ENCODE results near the gene CELF2.

Gene CELF2

GRCh38 chr10:11017570-11018431 lies at the start of gene CELF2:
Gene CELF2 (plus strand): TSS chr10:11017872. CDS start chr10:11018090, 218 bp downstream.
- ATAC-seq: no peak

GRCh38 chr10:10968257-10968588 lies 49.4 kb upstream of the CELF2 start:
- ATAC-seq: no peak
- TF ChIP-seq ZFP3 (CRISPR knock-in tag; IDR thresholded peaks at IDR 0.05): no peak
- TF ChIP-seq ZNF8 (CRISPR knock-in tag; IDR thresholded peaks at IDR 0.05): no peak
- no peak for TF ChIP-seq PPARA (CRISPR knock-in tag; IDR thresholded peaks at IDR 0.05; ENCODE audit: borderline replicate concordance)
- TF ChIP-seq BACH2 (CRISPR knock-in tag; IDR thresholded peaks at IDR 0.05; ENCODE audit: borderline replicate concordance): no peak
- TF ChIP-seq OSR1 (CRISPR knock-in tag; IDR thresholded peaks at IDR 0.05): no peak
- TF ChIP-seq ZC3H10 (CRISPR knock-in tag; IDR thresholded peaks at IDR 0.05): no peak
- TF ChIP-seq, protein P1, sequence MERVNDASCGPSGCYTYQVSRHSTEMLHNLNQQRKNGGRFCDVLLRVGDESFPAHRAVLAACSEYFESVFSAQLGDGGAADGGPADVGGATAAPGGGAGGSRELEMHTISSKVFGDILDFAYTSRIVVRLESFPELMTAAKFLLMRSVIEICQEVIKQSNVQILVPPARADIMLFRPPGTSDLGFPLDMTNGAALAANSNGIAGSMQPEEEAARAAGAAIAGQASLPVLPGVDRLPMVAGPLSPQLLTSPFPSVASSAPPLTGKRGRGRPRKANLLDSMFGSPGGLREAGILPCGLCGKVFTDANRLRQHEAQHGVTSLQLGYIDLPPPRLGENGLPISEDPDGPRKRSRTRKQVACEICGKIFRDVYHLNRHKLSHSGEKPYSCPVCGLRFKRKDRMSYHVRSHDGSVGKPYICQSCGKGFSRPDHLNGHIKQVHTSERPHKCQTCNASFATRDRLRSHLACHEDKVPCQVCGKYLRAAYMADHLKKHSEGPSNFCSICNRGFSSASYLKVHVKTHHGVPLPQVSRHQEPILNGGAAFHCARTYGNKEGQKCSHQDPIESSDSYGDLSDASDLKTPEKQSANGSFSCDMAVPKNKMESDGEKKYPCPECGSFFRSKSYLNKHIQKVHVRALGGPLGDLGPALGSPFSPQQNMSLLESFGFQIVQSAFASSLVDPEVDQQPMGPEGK (CRISPR knock-in tag; IDR thresholded peaks at IDR 0.05; ENCODE audit: borderline replicate concordance): no peak
- TF ChIP-seq TCF4 (CRISPR knock-in tag; IDR thresholded peaks at IDR 0.05; ENCODE audit: borderline replicate concordance): no peak
- no peak for TF ChIP-seq TOX (CRISPR knock-in tag; IDR thresholded peaks at IDR 0.05; ENCODE audit: borderline replicate concordance)
- TF ChIP-seq ISL1 (CRISPR knock-in tag; IDR thresholded peaks at IDR 0.05): no peak
- no peak for TF ChIP-seq POU6F1 (CRISPR knock-in tag; IDR thresholded peaks at IDR 0.05; ENCODE audit: borderline replicate concordance, low read depth)
- no peak for TF ChIP-seq GLIS3 (CRISPR knock-in tag; IDR thresholded peaks at IDR 0.05)
- TF ChIP-seq, protein P2, sequence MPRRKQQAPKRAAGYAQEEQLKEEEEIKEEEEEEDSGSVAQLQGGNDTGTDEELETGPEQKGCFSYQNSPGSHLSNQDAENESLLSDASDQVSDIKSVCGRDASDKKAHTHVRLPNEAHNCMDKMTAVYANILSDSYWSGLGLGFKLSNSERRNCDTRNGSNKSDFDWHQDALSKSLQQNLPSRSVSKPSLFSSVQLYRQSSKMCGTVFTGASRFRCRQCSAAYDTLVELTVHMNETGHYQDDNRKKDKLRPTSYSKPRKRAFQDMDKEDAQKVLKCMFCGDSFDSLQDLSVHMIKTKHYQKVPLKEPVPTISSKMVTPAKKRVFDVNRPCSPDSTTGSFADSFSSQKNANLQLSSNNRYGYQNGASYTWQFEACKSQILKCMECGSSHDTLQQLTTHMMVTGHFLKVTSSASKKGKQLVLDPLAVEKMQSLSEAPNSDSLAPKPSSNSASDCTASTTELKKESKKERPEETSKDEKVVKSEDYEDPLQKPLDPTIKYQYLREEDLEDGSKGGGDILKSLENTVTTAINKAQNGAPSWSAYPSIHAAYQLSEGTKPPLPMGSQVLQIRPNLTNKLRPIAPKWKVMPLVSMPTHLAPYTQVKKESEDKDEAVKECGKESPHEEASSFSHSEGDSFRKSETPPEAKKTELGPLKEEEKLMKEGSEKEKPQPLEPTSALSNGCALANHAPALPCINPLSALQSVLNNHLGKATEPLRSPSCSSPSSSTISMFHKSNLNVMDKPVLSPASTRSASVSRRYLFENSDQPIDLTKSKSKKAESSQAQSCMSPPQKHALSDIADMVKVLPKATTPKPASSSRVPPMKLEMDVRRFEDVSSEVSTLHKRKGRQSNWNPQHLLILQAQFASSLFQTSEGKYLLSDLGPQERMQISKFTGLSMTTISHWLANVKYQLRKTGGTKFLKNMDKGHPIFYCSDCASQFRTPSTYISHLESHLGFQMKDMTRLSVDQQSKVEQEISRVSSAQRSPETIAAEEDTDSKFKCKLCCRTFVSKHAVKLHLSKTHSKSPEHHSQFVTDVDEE (CRISPR knock-in tag; IDR thresholded peaks at IDR 0.05): no peak

More at GRCh38 chr10:11017570-11018431, at the start of gene CELF2:
- no peak for TF ChIP-seq RARB (CRISPR knock-in tag; IDR thresholded peaks at IDR 0.05)
- no peak for TF ChIP-seq TCF4 (CRISPR knock-in tag; IDR thresholded peaks at IDR 0.05; ENCODE audit: borderline replicate concordance)
- TF ChIP-seq, protein P2 (CRISPR knock-in tag; IDR thresholded peaks at IDR 0.05): no peak
- no peak for TF ChIP-seq ZC3H10 (CRISPR knock-in tag; IDR thresholded peaks at IDR 0.05)
- no peak for TF ChIP-seq PPARA (CRISPR knock-in tag; IDR thresholded peaks at IDR 0.05; ENCODE audit: borderline replicate concordance)
- no peak for TF ChIP-seq ZFP3 (CRISPR knock-in tag; IDR thresholded peaks at IDR 0.05)
- TF ChIP-seq CSDC2 (CRISPR knock-in tag; IDR thresholded peaks at IDR 0.05): no peak
- no peak for TF ChIP-seq ZNF8 (CRISPR knock-in tag; IDR thresholded peaks at IDR 0.05)
- TF ChIP-seq, protein P1 (CRISPR knock-in tag; IDR thresholded peaks at IDR 0.05; ENCODE audit: borderline replicate concordance): no peak
- no peak for TF ChIP-seq ARNTL (CRISPR knock-in tag; IDR thresholded peaks at IDR 0.05; ENCODE audit: borderline replicate concordance, low read depth)
- TF ChIP-seq OSR1 (CRISPR knock-in tag; IDR thresholded peaks at IDR 0.05): no peak
- TF ChIP-seq CSRNP3 (CRISPR knock-in tag; IDR thresholded peaks at IDR 0.05): no peak
- TF ChIP-seq ISL1 (CRISPR knock-in tag; IDR thresholded peaks at IDR 0.05): no peak
- no peak for TF ChIP-seq TOX (CRISPR knock-in tag; IDR thresholded peaks at IDR 0.05; ENCODE audit: borderline replicate concordance)

Data from SK-N-SH treated with all-trans-retinoic acid at 6 μM for 48 hours (cell line).